ENCODE measurements around the gene ENTPD5.

Gene ENTPD5

DNA sequence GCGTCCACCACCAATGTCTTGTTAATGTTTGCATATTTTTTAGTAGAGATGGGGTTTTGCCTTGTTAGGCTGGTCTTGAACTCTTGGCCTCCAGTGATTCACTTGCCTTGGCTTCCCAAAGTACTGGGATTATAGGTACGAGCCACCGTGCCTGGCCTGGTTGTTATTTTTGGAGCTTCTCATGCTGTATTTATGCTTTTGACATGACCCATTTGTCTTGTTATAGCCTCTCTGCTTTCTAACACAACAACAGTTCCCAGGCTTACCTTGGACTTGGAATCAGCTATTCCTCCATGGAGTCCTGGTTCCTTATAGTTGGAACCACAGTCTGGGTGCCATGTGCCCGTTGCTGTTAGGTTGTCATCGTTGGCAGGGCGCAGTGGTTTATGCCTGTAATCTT, 102.8 kb downstream of the ENTPD5 start:
- Histone ChIP-seq H3K9ac (ENCODE audit: low read depth in 1 of 2, low read length in 2 of 2) (no peak overlapping the region), H3K27me3 (ENCODE audit: control insufficient read depth in 1 of 2, insufficient read depth in 2 of 2, low read length in 2 of 2) (no peaks in the 10 kb centered on the region), H3K4me3 (ENCODE audit: low read depth in 1 of 2, low read length in 2 of 2) (no peak overlapping the region), H3K9me3 (ENCODE audit: control insufficient read depth in 1 of 2, low read length in 2 of 2) (no peaks in the 10 kb centered on the region), H3K36me3 (ENCODE audit: control insufficient read depth in 1 of 2, insufficient read depth in 2 of 2, low read length in 2 of 2) (peaks cover 19 to 50% of the 10 kb centered on the region in 2 donors), H3K4me1 (ENCODE audit: control insufficient read depth in 1 of 2, insufficient read depth in 2 of 2, low read length in 2 of 2) (no peaks in the 10 kb centered on the region), H3K27ac (ENCODE audit: low read depth, low read length) (no peak overlapping the region)

DNA sequence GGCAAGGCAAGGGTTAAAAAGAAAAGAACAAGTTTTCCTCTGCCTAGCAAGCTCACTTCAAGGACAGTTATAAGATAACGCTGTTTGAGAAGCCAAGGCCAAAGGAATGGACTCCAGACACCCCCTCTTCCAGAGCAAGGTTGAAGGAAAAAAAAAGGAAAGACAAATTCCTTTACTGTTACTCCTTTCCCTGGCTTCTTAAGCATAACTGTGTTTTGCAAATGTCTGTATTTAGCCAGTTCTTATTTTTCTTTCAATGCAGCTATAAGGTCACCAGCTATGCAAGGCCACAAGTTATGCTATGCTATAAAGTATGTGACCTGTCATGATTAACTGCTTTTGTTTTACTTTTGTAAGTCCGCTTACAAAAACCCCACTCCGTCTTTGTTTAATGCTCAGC, 105.8 kb downstream of the ENTPD5 start:
- no peaks in the 10 kb centered on the region for H3K4me1 ChIP-seq (ENCODE audit: control insufficient read depth in 1 of 2, insufficient read depth in 2 of 2, low read length in 2 of 2)
- no peaks in the 10 kb centered on the region for H3K27me3 ChIP-seq (ENCODE audit: control insufficient read depth in 1 of 2, insufficient read depth in 2 of 2, low read length in 2 of 2)
- no peak overlapping the region for H3K4me3 ChIP-seq (ENCODE audit: low read depth in 1 of 2, low read length in 2 of 2)
- peaks cover 28 to 57% of the 10 kb centered on the region in 2 donors for H3K36me3 ChIP-seq (ENCODE audit: control insufficient read depth in 1 of 2, insufficient read depth in 2 of 2, low read length in 2 of 2)
- H3K9me3 ChIP-seq (ENCODE audit: control insufficient read depth in 1 of 2, low read length in 2 of 2): no peaks in the 10 kb centered on the region
- H3K27ac ChIP-seq (ENCODE audit: low read depth, low read length): no peak overlapping the region
- H3K9ac ChIP-seq (ENCODE audit: low read depth in 1 of 2, low read length in 2 of 2): no peak overlapping the region

DNA sequence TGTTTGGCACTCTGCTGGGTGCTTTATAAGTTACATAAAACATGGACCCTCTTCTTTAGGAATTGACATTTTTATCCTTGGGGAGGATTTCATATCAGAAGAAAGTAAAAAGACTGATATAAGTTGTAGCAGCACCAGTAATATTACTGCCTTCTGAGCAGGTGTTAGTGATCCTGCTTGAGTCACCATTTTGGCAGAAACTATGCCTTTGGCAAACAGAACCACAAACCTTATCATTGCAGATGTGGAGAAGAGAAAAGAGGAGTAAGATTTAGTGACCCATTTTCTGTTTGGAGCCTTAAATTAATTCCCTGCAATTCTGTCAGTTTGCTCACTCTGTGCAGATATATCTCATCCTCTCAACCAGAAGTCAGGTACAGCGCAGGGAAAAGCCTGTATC, 109.4 kb downstream of the ENTPD5 start:
- H3K9me3 ChIP-seq (ENCODE audit: control insufficient read depth in 1 of 2, low read length in 2 of 2): no peaks in the 10 kb centered on the region
- H3K27ac ChIP-seq (ENCODE audit: low read depth, low read length): no peak overlapping the region
- peaks cover 42 to 80% of the 10 kb centered on the region in 2 donors for H3K36me3 ChIP-seq (ENCODE audit: control insufficient read depth in 1 of 2, insufficient read depth in 2 of 2, low read length in 2 of 2)
- no peaks in the 10 kb centered on the region for H3K27me3 ChIP-seq (ENCODE audit: control insufficient read depth in 1 of 2, insufficient read depth in 2 of 2, low read length in 2 of 2)
- no peak overlapping the region for H3K9ac ChIP-seq (ENCODE audit: low read depth in 1 of 2, low read length in 2 of 2)
- no peaks in the 10 kb centered on the region for H3K4me1 ChIP-seq (ENCODE audit: control insufficient read depth in 1 of 2, insufficient read depth in 2 of 2, low read length in 2 of 2)
- H3K4me3 ChIP-seq (ENCODE audit: low read depth in 1 of 2, low read length in 2 of 2): no peak overlapping the region
